T-helper 1 cell (primary cell): ENCODE measurements around the gene BHMT2.

Experiments
- DNase-seq, 5 donors: peaks; one replicate each; pipeline ENCODE4 v3.0.0-alpha.2; 2012 to 2020

The BHMT2 gene

GRCh38 chr5:79070350-79070667 lies 742 bp downstream of the BHMT2 start:
- no peak for DNase-seq

DNA sequence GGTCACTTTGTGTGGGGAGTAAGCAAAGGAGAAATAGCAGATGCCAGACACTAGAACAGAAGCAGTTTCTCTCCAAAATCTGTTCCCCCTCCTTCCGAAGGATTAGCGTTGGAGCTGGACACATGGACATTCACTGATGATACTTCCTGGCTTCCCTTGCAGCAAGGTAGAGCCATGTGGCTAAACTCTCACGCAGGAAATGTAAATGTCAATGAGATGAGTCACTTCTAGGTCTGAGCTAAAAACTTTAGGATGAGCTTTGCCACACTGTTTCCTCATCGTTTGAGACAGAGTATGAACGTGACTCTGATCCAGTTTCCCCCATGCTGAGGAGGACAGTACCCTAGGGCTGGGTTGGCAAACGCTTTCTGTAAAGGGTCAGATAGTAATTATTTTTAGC lies 5.1 kb downstream of the BHMT2 start:
- DNase-seq = no peak

- no peak for DNase-seq
Observed at GRCh38 chr5:79075646-79076426, 6.3 kb downstream of the BHMT2 start.

GRCh38 chr5:79076819-79077218 lies 7.3 kb downstream of the BHMT2 start:
- no peak for DNase-seq

DNA sequence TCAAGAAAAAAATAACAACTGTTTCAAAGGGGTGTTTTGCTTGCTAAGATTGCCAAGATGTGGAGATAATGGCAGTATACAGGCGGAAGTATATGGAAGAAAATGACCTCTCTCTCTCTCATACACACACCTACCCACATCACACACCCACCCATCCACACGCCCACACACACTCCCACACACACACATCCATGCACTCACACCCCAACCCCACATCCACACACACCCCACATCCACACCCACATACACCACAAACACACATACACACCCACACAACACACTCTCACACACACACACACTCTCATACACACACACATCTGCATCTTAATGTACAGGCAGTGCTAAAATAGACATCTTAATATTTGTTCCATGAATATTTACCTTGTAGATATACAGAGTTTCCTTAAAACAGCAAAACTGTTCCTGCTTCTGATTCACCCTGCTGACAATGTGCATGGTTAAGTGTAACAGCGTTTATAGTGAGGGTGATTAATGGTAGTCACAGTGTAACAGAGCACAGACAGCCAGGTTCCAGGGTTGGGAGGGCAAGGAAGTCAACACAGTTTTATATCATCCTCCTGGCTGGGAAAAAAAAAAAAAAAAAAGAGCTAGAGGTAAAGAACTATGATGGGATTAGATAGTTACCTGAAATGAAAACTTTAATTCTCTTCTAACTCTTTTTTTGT lies 8.3 kb downstream of the BHMT2 start:
- DNase-seq = no peak

DNA sequence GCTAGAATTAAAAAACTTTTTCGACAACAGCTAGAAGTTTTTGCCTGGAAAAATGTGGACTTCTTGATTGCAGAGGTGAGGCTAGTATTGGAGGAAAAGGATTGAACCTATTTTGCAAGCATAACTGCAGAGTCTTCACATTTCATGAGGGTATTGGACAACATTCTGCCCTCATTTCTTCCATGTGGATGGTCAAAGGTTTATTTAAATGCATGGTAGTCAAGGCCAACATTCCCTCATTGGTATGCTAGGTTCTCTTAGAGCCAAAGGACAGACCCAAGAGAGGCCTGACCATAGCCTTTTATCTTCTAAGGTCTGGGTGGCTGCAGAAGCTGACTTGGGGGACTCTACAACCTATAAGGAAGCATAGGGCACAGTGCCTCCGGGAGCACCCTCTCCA lies 11.2 kb downstream of the BHMT2 start:
- DNase-seq = no peak

DNA sequence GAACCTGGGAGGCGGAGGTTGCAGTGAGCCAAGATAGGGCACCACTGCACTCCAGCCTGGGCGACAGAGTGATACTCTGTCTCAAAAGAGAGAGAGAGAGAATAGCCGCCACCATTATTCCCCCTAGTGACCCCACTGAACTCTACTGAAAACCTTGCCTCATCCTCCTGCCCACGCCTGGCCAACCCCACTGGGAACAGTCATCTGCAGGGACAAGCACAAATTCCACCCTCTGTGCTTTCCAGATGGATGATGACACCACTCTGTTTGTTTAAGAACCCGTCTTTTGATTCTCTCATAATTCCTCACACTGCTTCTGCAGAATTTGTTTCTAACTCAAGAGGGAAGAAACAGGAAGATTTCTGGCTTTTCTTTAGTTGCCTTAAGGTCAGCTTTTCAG lies 12.2 kb downstream of the BHMT2 start:
- DNase-seq = no peak

- no peak for DNase-seq
Observed at GRCh38 chr5:79086116-79086515, 16.5 kb downstream of the BHMT2 start.

GRCh38 chr5:79088507-79088906 lies 18.9 kb downstream of the BHMT2 start:
- DNase-seq = no peak

DNA sequence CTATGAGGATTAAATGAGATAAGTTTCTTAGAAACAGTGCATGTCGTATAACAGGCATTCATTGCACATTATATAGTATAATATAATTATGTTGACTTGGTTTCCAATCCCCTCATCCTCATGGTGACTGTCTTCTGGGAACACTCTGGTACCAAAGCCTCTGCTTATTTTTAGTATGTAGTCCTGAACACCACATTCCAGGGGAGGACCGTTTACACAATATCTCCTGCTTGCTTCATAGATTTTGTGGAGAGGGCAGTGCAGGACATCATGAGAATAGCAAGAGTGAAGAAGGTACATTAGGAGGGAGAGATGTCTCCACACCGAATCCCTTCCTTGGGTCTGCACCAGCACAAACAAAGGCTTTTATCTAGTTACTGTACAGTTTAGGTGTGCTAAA lies 21.5 kb downstream of the BHMT2 start:
- DNase-seq = no peak

DNA sequence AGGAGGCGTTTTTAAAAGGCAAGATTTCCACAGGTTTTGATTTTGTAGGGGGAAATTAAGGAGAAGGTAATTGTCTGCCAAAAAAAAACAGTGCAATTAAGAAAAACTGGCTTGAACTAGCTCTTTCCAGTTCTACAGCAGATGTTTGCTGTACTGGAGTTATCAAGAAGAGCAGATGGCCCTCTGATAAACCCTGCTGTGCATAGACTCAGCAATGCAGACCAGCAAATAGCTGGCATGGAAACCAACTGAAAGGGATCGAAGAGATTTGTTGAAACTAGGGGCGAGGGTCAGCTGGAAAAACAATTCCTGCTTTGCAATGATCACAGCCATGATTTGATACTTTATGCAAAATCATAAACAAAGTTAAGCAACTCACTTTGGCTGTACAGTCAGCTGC lies 24.2 kb downstream of the BHMT2 start:
- no peak for DNase-seq

DNA sequence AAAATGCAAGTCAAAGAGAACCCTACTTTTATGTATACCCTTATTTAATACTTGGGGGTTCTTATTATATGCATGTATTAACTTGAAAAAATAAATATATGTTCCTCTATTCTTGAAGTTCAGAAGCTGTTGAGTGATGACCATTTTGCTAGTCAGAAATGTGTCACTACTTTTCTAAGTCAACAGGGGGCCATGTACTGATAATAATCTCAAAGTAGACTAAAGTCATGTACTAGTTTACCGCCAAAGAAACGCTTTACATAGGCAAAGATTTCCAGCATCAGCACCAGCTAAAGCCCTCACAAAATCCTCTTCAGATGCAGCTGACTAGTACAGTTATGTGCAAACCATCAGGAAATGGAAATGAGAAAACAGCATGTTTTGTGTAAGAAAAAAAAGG lies 36.3 kb downstream of the BHMT2 start:
- DNase-seq = no peak

GRCh38 chr5:79107020-79107796 lies 37.6 kb downstream of the BHMT2 start:
- no peak for DNase-seq

DNA sequence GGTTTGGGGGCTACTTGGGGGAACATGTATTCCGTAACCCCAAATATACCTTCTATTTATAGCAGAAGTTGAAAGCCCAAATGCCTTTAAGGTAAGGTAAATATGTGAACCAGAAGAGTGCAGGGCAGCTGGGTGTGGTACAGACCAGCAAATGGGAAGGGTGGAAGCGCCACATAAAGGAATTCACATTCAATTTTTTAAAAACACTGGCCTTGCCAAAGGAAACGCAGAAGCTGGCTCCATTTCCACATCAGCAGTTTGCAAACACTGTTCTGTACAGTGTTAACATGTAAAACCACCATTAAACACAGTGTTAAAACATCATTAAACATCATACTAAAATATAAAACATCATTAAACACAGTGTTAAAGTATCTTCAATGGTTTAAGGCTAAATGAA lies 38.5 kb downstream of the BHMT2 start:
- no peak for DNase-seq

DNA sequence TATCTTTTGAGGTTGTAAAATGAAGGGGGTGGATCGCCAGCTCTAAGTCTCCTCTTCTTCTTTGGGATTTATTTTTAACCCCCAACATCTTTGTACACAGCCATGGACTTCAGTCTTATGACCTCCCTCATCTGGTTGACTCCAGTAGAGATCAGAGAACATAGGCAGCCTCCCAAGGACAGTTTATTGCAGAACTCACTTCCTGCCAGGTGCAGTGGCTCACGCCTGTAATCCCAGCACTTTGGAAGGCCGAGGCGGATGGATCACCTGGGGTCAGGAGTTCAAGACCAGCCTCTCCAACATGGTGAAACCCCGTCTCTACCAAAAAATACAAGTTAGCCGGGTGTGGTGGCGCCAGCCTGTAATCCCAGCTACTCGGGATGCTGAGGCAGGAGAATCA lies 39.2 kb downstream of the BHMT2 start:
- DNase-seq = no peak

DNA sequence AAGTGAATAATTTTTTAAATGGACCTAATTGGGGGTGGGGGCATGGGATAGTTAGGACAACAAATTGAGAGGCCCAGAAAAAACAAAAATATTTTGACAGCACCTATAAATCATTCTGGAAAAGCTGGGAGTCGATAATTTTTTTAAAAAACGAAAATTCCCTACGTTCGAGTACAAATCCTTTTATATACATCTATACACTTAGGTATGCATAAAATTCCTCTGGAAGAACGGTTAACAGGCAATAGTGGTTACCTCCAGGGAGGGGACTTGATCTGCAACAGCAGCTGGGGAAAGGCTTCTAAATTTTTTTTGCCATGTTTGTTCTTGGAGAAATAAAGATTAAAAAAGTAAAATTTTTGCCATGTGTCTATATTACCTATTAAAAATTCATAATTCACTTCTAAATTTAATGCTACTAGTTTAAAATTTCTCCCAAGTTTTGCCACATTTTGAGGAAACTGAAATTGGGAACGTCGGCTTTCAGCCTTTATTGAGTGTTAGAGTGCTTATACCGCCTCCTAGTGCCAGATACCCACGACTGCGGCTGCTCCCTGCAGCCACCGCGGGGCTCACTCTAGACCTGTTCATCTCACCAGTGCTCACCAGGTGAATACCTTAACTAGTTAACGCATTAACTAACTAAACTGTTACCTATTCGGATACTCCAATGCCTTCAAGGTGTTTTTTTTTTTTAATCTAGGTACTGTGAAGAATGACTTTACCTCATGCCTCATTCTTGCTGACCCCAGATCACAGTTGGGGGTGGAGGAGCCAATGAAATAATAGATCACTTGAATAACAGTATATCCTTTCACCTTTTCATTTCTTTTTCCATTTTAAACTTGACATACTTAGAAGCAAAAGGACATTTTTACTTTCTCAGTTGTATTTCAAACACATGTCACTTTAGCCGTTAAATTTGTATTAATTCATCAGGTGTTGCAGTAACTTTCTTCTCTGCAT lies 40.2 kb downstream of the BHMT2 start:
- DNase-seq = peak in 2 of 5 donors; percentile 4 to 9

- DNase-seq = no peak
Observed at GRCh38 chr5:79111387-79111959, 41.9 kb downstream of the BHMT2 start, which contains the start of gene BHMT. Gene BHMT, plus strand, starts transcription at chr5:79111809. Its CDS starts 77 bp downstream, at chr5:79111886.

- no peak for DNase-seq
Observed at GRCh38 chr5:79111960-79112702, 42.6 kb downstream of the BHMT2 start.

DNA sequence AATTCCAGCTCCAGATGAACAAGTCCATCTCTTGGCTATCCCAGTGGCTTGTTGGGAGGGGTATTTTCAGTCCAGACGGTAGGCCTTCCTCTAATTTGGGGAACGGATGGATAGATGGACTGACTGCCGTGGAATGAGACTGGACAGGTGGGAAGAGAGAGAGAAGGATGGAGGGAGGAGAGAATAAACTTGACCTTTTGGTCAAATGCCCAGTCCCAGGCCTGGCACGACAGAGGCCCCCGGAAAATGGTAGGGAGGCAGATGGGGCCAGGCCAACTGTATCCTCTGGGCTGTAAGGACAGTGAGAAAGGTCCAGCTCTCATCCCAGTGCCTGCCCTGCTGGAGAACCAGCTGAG lies 43.1 kb downstream of the BHMT2 start:
- no peak for DNase-seq

- no peak for DNase-seq
Observed at GRCh38 chr5:79119486-79119885, 49.9 kb downstream of the BHMT2 start.

DNA sequence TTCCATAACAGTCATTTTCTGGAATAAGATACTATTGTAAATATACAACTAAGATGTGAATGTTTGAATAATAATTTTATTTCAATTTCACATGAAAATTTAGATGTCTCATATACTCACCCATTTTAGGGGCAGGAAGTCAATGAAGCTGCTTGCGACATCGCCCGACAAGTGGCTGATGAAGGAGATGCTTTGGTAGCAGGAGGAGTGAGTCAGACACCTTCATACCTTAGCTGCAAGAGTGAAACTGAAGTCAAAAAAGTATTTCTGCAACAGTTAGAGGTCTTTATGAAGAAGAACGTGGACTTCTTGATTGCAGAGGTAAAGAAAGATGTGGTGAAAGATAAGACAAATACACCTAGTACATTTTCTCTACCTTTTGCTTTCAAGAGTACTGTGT lies 50.7 kb downstream of the BHMT2 start:
- no peak for DNase-seq

GRCh38 chr5:79122973-79123372 lies 53.4 kb downstream of the BHMT2 start:
- DNase-seq = no peak
